ENCODE measurements around the gene STPG1.

DNA sequence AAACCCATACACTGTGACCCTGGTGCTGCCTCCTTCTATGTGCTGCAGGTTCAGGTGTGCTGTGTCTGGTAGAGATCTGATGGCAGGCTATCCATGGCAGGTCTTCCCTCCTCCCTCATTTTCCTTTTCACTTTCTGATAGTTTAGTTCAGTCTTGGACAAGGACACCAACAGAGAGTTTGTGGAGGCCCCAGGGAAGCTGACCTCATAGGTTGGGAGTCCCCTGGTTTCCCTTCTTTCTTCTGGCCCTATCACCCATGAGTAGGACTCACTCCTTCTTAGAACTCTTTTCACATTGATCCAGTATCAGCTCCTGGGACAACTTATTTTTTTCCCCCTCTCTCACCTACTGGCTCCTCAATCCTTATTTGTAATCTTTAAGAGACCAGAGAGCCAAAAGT is 86.1 kb downstream of the STPG1 start:
- no peak for TF ChIP-seq CTCF (IDR thresholded peaks at IDR 0.05; ENCODE audit: low read length)
- TF ChIP-seq EZH2 (optimal IDR thresholded peaks at IDR 0.05; ENCODE audit: low read depth, low read length): no peak
- TF ChIP-seq EZH2phosphoT487 (IDR thresholded peaks at IDR 0.05; ENCODE audit: low read length): no peak
